Effector memory CD8-positive, alpha-beta T cell (primary cell): ENCODE measurements around the gene FOXE1.

Source experiments
- ATAC-seq: fragments of 150-1000 bp; cut with Tn5 transposase; replicated peaks from 2 replicates; pipeline ENCODE4 v1.10.0; 2021; ENCODE audit warnings: mild to moderate bottlenecking, moderate library complexity
- DNase-seq, 3 experiments: peaks; one replicate each; pipeline ENCODE4 v3.0.0; 2021
- H3K27ac Mint-ChIP-seq, 2 donors: one replicate each; pipeline ENCODE4 v1.8.0; 2022; ENCODE audit warnings: mild to moderate bottlenecking in 2 of 2, mixed read lengths in 2 of 2, moderate library complexity in 2 of 2
- H3K27me3 Mint-ChIP-seq, 2 donors: one replicate each; pipeline ENCODE4 v1.8.0; 2022; ENCODE audit warnings: mixed read lengths in 2 of 2
- H3K36me3 Mint-ChIP-seq: one replicate; pipeline ENCODE4 v1.8.0; 2022; ENCODE audit warnings: mild to moderate bottlenecking, moderate library complexity, mixed read lengths; ENCODE audit not compliant: insufficient read depth
- H3K4me1 Mint-ChIP-seq, 2 donors: one replicate each; pipeline ENCODE4 v1.8.0; 2022; ENCODE audit warnings: low read depth in 2 of 2, mixed read lengths in 2 of 2
- H3K4me3 Mint-ChIP-seq, 2 donors: one replicate each; pipeline ENCODE4 v1.8.0; 2022; ENCODE audit warnings: mild to moderate bottlenecking in 2 of 2, mixed read lengths in 2 of 2, moderate library complexity in 2 of 2
- H3K9me3 Mint-ChIP-seq, 2 donors: one replicate each; pipeline ENCODE4 v1.8.0; 2022; ENCODE audit warnings: mixed read lengths in 2 of 2
- total RNA-seq, 9 experiments: gene quantifications; one replicate each; lab custom pipeline; 2026; lab: John Stamatoyannopoulos, UW

The FOXE1 gene
- total RNA-seq, result 0 to 0.21 (median 0.07) reads per million in 9 experiments

DNA sequence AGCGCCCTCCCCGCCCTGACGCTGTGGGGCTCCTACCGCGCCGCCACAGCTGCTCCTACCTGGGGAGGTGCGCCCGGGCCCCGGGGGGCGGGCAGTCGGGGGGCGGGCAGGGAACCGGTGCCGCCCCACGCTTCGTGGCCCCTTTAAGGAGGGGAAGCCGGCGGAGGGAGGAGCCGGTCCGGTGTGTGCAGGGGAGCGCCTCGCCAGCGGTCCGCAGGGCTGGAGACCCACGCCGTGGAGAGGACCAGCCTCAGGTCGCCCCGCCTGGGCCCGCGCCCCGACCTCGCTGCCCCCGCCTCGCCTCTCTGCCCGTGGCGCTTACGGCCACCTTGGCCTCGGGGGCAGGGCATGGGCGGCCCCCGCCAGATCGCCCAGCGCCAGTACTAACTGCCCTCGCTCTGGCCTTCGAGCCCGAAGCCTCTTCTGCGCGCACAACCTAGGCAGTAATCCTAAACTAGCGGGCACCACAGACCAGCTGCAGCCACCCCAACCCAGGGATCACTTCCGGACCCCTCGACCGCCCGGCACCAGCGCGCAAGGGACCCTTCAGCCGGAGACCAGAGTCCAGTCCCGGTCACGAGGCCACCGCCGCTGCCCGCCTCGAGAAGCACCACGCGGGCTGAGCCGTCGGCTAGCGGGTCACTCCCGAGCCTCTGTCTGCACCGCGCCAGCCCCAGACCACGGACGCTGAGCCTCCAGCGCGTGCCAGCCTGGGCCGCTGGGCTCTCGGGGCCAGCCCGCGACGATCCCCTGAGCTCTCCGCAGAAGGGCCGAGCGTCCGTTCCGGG is at the start of gene FOXE1:
Gene FOXE1, plus strand, starts transcription at position 171 of the 788 bp plus-strand sequence. CDS start 689 bp downstream, outside the sequence.
- no peaks in the 10 kb centered on the region for H3K9me3 Mint-ChIP-seq
- peaks cover 3 to 28% of the 10 kb centered on the region in 2 donors for H3K4me1 Mint-ChIP-seq
- H3K4me3 Mint-ChIP-seq, result peak within 1 kb of the TSS; percentile 88 to 90
- no peak for DNase-seq
- peaks cover 3% of the 10 kb centered on the region for H3K36me3 Mint-ChIP-seq
- ATAC-seq, result peak; percentile 11
- peaks cover 68 to 96% of the 10 kb centered on the region in 2 donors for H3K27me3 Mint-ChIP-seq
- peak within 1 kb of the TSS in 1 of 2 donors; percentile 60 for H3K27ac Mint-ChIP-seq

DNA sequence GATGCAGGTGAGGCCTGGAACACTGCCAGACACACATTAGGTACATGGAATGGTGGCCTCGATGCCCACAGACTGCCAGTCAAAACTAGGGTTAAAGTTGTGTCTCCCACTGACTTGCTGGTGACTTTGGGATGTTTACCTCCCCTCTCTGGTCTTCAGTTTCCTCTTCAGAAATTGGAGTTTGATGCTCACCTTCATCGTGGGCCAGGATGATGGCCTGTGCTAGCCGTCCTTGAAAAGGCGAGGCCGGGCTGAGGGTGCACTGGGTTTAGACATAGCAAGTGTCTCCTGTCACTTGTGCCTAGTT is 49.0 kb upstream of the FOXE1 start:
- peaks cover 9 to 11% of the 10 kb centered on the region in 2 donors for H3K4me1 Mint-ChIP-seq
- peak overlapping the region; percentile 78 to 84 for H3K4me3 Mint-ChIP-seq
- ATAC-seq (no peak), DNase-seq (no peak)
- H3K9me3 Mint-ChIP-seq, result no peaks in the 10 kb centered on the region
- peak overlapping the region in 1 of 2 donors; percentile 85 for H3K27ac Mint-ChIP-seq
- H3K36me3 Mint-ChIP-seq, result peaks cover 8% of the 10 kb centered on the region
- peaks cover 17 to 56% of the 10 kb centered on the region in 2 donors for H3K27me3 Mint-ChIP-seq

DNA sequence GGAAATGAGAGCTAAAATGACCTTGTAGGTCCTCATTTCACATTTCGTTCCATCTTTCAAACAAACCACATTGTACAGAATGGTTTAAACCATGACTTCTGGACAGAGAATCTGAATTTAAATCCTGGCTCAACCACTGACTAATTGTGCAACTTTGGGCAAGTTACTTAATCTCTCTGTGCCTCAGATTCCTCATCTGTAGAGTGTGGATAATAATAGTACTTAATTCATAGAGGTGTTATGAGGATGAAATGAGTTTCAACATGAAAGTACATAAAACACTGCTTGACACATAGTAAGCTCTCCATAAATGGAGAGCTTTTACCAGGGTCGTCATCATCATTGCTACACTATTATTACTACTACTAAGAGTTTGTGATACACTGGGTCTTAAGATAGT is 46.3 kb upstream of the FOXE1 start:
- DNase-seq (no peak), ATAC-seq (no peak)
- H3K27ac Mint-ChIP-seq, result no peak overlapping the region
- no peak overlapping the region for H3K4me3 Mint-ChIP-seq
- H3K4me1 Mint-ChIP-seq, result peaks cover 9 to 11% of the 10 kb centered on the region in 2 donors
- H3K9me3 Mint-ChIP-seq, result no peaks in the 10 kb centered on the region
- peaks cover 17 to 55% of the 10 kb centered on the region in 2 donors for H3K27me3 Mint-ChIP-seq
- peaks cover 8% of the 10 kb centered on the region for H3K36me3 Mint-ChIP-seq

DNA sequence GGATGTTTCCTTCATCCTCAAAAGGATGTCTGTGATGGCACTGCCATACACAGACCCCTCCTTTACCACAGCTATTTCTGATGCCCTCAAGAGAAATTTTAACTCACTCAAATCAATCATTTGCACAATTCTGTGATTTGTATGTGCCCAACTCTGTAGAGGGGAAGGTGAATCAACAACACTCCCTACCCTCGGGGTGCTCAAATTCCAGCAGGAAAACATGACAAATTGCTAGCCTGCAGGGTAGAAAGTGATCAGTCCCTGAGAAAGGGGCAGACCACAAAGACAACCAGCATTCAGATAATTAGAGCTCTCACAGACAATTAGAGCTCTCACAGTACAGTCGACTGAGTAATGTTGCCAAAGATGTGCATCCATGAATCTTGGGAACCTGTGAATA is 45.3 kb upstream of the FOXE1 start:
- ATAC-seq, result no peak
- Mint-ChIP-seq H3K9me3 (no peaks in the 10 kb centered on the region), H3K4me3 (no peak overlapping the region), H3K4me1 (peaks cover 9% of the 10 kb centered on the region in 2 donors), H3K27me3 (peaks cover 17 to 51% of the 10 kb centered on the region in 2 donors), H3K27ac (no peak overlapping the region), H3K36me3 (peaks cover 8% of the 10 kb centered on the region)
- no peak for DNase-seq

DNA sequence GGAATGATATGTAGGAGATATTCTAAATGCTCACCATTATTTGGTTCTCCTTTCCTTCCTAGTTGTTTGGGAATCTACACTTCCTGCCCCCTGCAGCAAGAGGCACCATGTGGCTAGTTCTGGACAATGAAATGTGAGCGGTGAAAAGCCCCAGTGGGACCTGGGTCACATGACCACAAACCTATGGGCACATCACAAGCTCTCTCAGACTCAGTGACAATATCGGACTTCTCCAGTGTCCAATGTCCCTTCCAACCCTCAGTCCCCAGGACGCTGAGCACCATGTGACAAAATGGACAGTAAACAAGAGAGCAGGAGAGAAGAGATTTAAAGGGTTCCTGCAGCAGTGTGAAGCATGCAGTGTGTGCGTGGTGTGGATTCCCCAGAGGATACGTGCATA is 44.6 kb upstream of the FOXE1 start:
- ATAC-seq, result no peak

DNA sequence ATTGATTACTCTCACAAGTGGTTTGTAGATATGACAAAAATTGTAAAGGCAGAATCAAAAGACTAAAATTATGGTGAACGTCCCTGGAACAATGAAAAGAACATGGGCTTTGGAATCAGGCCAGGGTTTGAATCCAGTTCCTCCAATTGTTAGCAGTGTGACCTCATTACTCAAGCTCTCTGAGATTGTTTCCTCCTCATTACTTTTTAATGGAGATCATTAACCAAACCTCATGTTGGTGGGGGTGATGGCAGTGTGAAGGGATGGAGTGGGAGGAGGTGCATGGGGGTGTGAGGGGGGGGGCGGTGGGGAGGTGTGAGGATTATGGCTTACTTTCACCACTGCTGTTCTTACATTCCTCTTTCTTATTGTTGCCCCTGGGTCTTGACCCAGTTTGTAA is 44.1 kb upstream of the FOXE1 start:
- Mint-ChIP-seq H3K9me3 (no peaks in the 10 kb centered on the region), H3K4me3 (no peak overlapping the region), H3K27ac (no peak overlapping the region), H3K36me3 (no peaks in the 10 kb centered on the region), H3K27me3 (peaks cover 17 to 49% of the 10 kb centered on the region in 2 donors), H3K4me1 (peaks cover 3 to 4% of the 10 kb centered on the region in 2 donors)
- DNase-seq (no peak), ATAC-seq (no peak)

More for the DNA sequence above, 44.6 kb upstream of the FOXE1 start:
- peaks cover 4 to 6% of the 10 kb centered on the region in 2 donors for H3K4me1 Mint-ChIP-seq
- no peak for DNase-seq
- H3K9me3 Mint-ChIP-seq, result no peaks in the 10 kb centered on the region
- H3K36me3 Mint-ChIP-seq, result peaks cover under 1% of the 10 kb centered on the region
- no peak overlapping the region for H3K4me3 Mint-ChIP-seq
- H3K27ac Mint-ChIP-seq, result no peak overlapping the region
- peaks cover 17 to 51% of the 10 kb centered on the region in 2 donors for H3K27me3 Mint-ChIP-seq

DNA sequence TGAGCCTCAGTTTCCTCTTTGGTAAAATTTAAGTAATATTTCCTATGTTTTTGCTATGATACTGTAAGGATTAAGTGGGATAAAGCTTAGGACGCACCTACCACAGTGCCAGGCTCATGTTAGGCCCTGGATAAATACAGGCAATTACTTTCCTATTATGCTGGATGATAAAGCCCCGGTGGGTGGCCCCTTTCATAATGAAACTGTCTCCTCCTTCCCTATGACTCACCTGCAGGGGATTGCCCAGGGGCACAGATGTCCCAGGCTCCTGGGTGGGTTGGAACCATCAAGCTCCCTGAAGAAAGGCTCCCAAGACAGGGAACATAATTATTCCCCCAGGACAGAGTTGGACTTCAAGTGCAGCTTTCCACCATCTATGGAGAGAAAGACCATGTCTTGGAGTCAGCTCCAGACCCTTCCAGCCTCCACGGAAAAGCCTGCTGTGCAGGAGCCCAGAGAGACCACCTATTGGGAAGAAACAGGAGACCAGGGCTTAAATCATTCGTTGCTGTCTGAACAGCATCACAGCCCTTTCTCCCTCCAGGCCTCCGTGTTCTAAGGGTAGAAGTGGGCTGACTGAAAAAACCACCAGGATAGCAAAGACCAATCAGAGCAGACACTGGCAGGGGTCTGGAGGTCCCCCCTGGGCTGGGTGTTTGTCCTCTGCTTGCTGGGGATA is 43.2 kb upstream of the FOXE1 start:
- Mint-ChIP-seq H3K36me3 (no peaks in the 10 kb centered on the region), H3K9me3 (no peaks in the 10 kb centered on the region), H3K4me1 (no peaks in the 10 kb centered on the region), H3K27me3 (peaks cover 11 to 41% of the 10 kb centered on the region in 2 donors), H3K4me3 (no peak overlapping the region), H3K27ac (no peak overlapping the region)
- DNase-seq, result no peak
- ATAC-seq, result no peak

DNA sequence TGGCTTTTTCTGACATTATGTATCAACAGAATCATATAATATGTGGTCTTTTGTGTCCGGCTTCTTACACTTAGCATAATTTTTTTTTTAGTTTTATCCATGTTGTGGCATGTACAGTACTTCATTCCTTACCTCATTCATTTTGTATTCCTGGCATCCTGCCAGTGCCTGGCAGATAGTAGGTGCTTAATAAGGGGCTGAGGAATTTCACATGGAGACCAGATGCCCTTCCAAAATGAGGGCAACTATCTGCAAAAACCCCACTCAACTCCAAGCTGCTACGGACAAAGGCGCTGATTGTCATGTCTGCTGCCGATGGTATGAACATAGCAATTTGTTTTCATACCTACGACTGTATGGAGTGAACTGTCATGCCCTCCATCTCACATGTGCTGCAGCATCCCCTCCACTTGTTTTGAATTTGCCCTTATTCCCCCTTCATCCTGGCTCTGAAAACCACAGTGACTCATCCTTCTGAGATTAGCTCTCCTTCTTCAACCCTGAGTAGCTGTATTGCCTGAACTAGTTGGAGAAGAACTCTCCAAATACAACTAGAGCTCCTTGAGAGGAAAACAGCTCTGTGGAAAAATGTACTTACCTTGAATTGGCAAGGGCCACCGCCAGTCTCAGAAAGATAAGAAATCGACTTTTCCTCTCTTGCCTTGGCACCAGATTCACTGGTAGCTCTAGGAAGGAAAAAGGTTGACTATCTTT is 41.3 kb upstream of the FOXE1 start:
- Mint-ChIP-seq H3K9me3 (no peaks in the 10 kb centered on the region), H3K36me3 (no peaks in the 10 kb centered on the region), H3K4me3 (no peak overlapping the region), H3K27me3 (peaks cover 6 to 27% of the 10 kb centered on the region in 2 donors), H3K27ac (no peak overlapping the region), H3K4me1 (no peaks in the 10 kb centered on the region)
- ATAC-seq (no peak), DNase-seq (no peak)

DNA sequence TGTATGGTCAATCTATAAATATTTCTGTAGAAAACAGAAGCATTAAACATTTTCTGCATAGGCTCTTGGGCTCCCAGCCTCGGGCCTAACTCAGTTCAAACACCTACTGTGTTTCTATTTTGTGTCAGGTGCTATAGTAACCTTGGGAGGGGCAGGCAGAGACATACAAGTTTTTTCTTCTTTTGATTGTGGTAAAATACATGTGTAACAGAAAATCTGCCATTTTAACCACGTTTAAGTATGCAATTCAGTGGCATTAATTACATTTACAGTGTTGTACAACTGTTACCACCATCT is 40.8 kb upstream of the FOXE1 start:
- no peaks in the 10 kb centered on the region for H3K4me1 Mint-ChIP-seq
- H3K36me3 Mint-ChIP-seq, result no peaks in the 10 kb centered on the region
- no peaks in the 10 kb centered on the region for H3K9me3 Mint-ChIP-seq
- peaks cover 6 to 28% of the 10 kb centered on the region in 2 donors for H3K27me3 Mint-ChIP-seq
- no peak overlapping the region for H3K27ac Mint-ChIP-seq
- no peak overlapping the region for H3K4me3 Mint-ChIP-seq
- no peak for DNase-seq
- no peak for ATAC-seq

DNA sequence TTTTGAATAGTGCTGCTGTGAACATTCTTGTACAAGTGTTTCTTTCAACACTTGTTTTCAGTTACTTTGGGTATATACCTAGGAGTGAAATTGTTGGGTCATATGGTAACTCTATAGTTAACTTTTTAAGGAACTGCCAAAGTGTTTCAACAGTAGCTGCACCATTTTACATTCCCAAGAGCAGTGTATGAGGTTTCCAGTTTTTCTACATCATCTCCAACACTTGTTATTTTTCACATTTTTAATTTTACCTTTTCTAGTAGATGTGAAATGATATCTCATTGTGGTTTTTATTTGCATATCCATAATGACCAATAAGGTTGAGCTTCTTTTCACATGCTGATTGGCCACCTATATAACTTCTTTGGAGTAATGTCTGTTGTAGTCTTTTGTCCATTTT is 40.0 kb upstream of the FOXE1 start:
- no peaks in the 10 kb centered on the region for H3K9me3 Mint-ChIP-seq
- ATAC-seq (no peak), DNase-seq (no peak)
- H3K27ac Mint-ChIP-seq, result no peak overlapping the region
- no peak overlapping the region for H3K4me3 Mint-ChIP-seq
- H3K4me1 Mint-ChIP-seq, result peaks cover 0 to 3% of the 10 kb centered on the region in 2 donors
- H3K27me3 Mint-ChIP-seq, result peaks cover 15 to 35% of the 10 kb centered on the region in 2 donors
- H3K36me3 Mint-ChIP-seq, result no peaks in the 10 kb centered on the region

DNA sequence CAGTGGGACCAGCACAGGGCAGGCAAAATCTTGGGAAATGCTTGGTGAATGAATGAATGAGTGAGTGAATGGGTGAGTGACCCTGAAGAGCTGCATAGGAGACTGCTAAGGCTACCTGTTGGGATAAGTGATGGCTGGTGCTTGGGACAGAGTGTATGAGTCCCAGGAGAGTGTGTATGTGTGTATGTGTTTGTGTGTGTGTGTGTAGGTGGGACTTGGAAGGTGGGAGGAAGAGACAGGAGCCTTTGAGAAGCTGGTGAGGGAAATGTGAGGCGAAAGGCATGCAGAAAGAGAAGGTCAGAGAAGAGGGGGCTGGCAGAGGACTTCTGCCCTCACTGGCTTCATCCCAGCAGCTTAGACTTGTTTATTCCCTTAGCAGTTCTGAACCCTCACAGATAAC is 33.3 kb upstream of the FOXE1 start:
- Mint-ChIP-seq H3K27me3 (peaks cover 58 to 63% of the 10 kb centered on the region in 2 donors), H3K9me3 (peaks cover 0 to 2% of the 10 kb centered on the region in 2 donors), H3K36me3 (peaks cover 6% of the 10 kb centered on the region), H3K27ac (no peak overlapping the region), H3K4me3 (no peak overlapping the region), H3K4me1 (peaks cover 0 to 3% of the 10 kb centered on the region in 2 donors)
- ATAC-seq (no peak), DNase-seq (no peak)

DNA sequence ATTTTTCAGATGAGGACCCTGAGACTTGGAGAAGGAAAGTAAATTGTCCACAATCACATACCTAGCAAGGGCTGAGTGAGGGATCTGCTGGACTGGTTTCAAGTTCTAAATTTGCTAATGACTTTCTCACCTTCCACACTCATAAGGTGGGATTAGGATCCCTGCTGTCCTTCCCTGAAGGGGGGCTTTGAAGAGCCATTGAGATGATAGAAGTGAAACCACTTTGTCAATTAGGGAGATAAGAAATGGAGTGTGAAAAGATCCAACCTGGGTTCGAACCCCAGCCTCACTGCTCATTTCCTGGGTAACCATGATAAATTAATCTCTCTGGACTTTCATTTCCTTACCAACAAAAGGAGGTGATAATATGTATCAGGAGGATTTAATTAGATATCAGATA is 32.7 kb upstream of the FOXE1 start:
- H3K9me3 Mint-ChIP-seq, result peaks cover 0 to 2% of the 10 kb centered on the region in 2 donors
- DNase-seq, result no peak
- H3K4me3 Mint-ChIP-seq, result no peak overlapping the region
- no peak for ATAC-seq
- peaks cover 0 to 3% of the 10 kb centered on the region in 2 donors for H3K4me1 Mint-ChIP-seq
- peaks cover 64 to 69% of the 10 kb centered on the region in 2 donors for H3K27me3 Mint-ChIP-seq
- H3K27ac Mint-ChIP-seq, result no peak overlapping the region
- H3K36me3 Mint-ChIP-seq, result peaks cover 6% of the 10 kb centered on the region

DNA sequence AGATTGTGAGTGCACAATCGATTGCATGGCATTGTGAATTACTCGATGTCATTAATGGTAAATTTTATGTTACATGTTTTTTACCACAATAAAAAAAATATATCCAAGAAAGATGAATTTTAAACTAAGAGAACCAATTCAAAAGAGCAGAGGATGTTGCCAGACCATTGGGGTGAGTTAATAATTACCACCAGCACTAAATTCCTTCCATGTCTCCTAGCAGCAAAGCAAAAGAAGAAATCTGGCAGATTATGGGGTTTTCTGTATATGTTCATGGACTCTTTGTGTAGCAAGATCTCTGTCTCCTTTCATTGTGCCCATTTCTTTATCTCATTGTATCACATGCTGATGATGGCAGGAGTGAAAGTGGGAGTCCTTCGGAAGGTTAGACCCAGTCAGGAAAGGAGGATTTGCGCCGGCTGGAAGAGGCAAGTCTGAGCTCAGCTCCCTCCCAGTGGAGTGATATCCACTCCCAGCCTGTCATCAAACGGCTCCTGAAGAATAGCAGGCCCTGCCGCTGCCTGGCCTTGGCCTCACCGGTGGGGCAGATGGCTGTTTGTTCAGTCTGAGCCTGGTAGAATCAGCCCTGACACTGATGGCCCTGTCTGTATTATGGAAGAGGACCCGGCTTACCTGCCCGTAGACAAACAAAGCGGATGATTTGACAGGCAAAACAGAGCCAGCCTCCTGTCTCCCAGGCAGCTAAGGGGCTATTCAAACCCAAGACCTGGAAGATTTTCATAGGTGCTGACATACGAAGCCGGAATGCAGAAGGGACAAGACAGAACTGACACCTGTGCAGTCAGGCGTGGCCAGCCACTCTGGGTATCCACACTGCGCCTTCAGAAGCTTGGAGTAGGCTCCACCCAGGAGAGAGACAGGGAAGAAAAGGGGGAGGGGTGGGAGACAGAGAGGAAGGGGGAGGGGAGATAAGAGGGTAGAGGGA is 21.9 kb upstream of the FOXE1 start:
- H3K27ac Mint-ChIP-seq, result no peak overlapping the region
- no peaks in the 10 kb centered on the region for H3K36me3 Mint-ChIP-seq
- ATAC-seq (no peak), DNase-seq (no peak)
- no peaks in the 10 kb centered on the region for H3K9me3 Mint-ChIP-seq
- H3K4me3 Mint-ChIP-seq, result no peak overlapping the region
- H3K4me1 Mint-ChIP-seq, result no peaks in the 10 kb centered on the region
- peaks cover 42 to 52% of the 10 kb centered on the region in 2 donors for H3K27me3 Mint-ChIP-seq
